HG03060 (cell line): ENCODE data around the gene SETD3.

Experiments
- ATAC-seq: cut with Tn5 transposase; IDR thresholded peaks from one replicate; pipeline ENCODE4 v1.9.1; 2021; ENCODE audit warnings: low read depth, moderate number of reproducible peaks; ENCODE audit not compliant: unreplicated experiment

Gene SETD3

DNA sequence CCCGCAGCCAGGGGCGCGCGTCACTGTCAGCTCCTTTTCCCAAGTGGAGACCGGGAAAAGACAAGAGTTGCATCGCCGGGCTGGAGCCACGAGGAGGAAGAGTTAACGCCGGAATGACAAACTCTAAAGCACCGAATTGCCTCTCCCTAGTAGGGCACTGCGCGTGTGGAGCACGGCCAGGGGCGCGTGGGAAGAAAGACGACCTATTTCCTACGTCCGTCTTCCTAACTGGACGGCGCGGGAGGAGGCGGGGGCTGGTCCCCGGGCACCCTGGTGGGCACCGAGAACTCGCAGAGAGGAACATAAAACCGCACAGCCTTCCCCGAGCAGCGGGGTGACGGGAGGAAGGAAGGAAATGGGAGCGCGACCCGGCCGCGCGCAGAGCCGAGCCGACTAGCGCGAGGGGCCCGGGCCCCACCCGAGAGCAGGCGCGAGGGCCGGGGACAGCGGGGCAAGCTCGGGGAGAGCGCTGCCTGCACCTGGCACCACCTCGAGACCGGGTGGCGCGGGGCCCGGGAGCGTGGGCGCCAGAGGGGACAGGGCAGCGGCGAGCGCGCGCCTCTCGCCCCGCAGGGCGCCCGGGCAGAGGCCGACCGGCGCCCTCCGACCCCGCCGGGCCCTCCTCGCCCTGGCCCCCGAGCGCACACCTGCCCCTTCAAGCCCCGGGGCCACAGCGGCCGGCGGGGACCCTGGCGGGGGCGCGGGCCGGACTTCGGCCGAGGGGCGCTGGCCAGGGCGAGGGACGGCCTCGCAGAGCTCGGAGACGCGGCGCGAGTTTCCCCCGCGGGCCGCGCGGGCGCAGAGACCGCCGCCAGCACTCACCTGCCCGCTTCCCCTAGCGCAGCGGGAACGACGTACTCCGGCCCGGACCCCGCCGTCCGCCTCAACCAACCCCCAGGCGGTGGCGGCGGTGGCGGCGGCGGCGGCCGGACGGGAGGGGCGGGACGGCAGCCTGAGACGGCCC is at the start of gene SETD3:
TSS of gene SETD3 (minus strand) at position 954 of the 964 bp plus-strand sequence. CDS start 15,054 bp downstream, outside the sequence.
- ATAC-seq = no peak

DNA sequence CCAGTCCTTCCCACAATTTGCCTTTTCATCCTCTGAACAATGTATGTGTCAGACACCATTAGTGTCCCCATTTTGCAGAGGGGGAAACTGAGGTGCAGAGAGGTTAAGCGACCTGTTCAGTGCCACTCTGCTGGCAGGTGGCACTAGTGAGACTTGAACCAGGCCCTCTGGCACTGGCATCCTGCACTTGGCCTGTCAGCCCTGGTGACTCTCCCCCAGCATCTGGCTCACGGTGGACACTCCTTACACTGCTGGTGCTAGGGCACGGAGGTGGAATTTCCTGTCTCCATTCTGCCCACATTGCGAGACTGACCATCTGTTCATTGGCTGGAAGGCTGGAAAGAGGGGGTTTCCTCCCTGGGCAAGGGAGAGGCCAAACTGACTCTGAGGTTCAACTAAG is 49.2 kb upstream of the SETD3 start:
- no peak for ATAC-seq

DNA sequence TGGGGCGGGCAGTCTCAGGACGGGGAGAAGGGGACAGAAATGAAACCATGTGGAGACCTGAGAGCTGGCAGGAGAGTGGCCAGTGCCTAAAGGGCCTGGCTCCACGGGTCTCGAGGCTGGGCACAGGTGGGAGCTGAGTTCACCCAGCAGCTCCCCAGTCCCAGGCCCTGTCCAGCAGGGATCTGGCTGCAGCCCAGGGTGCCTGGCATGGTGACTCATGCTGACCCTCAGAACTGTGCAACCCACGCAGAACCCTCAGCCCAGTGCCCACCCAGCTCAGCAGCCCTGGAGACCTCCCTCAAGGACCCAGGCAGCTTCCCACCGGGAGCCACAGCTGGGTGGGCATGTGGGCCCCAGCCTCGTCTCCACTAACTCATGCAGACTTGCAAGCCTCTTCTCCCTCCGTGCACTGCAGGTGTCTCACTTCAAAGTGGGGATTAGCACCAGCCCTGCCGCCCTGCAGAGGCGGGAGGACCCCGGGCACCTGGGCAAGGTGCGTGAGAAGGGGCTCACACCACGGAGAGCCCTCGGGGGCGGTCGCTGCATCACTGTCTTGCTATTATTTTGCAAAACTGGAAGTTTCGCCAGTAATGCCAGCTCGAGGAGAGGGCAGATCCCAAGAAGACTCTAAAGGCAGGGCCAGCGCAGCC is 46.9 kb upstream of the SETD3 start:
- no peak for ATAC-seq

DNA sequence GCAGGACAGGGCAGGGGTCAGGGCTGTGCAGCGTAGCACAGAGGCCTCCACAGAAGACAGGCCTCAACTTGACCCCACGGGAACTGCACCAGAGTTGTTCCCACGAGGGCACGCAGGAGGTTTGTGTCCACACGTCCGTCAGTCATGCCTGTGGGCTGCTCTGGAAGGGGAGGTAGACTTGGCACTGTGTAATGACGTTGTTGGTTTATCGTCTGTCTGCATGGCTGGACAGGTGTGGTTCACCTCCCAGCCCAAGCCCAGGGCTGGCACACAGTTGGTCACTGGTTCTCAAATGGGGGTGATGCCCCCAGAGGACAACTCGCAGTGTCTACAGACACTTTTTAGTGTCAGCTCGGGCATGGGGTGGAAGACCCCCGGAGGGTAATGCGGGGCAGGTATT is 46.4 kb upstream of the SETD3 start:
- ATAC-seq = no peak

DNA sequence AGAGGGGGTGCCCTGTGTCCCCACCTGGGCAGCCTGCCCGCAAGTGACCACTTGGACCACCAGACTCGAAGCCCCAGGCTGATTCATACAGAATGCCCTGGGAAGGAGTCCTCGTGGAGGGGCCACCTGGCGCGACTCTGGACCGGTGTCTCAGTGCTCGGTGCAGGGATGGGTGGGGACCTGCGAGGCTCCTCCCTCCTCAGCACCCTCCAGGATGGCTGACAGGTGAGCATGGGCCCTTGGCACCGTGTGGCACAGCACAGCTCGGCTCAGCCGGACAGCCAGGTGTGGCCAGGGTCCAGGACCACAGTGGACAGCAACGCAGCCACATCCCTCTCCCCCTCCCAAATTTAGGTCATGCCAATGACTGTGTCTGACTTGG is 45.0 kb upstream of the SETD3 start:
- no peak for ATAC-seq

DNA sequence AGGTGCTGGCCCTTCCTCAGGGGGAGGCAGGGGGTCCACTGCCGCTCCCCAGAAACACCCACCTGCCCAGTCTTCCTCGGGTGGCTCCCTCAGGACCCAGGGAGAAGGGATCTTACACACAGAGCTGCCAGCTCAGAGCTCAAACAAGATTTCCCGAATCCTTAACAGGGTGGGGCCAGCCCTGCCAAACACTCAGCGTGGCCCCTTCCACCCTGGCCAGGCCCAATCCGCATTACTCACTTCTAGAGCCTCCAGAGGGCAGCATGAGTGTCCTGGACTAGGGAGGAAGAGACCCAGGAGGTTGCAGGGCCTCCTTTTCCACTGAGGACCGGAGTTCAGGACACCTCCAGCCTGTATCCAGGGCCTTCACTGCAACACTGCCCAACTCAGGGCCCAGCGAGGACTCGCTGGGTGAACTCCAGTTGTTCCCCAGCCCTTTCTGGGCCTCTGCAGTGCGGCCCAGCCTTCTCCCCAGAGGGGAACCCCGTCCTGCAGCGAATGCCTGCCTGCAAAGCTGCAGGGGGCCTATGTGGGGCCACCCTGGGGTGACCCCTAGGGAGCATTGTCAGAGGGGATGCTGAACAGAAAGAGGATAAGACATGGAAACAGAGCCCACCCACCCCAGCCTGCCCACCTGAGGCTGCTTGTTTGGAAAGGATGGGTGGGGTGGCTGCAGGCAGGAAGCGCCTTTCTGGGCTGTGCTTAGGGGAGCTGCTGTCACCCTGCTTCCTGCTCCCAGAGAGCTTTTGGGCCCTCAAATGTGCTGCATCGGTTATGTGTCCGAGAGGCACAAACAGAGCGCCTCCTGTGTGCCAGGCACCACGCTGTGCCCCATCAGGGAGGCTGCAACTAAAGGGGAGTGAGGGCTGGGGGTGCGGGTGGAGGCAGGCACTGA is 44.4 kb upstream of the SETD3 start:
- no peak for ATAC-seq

DNA sequence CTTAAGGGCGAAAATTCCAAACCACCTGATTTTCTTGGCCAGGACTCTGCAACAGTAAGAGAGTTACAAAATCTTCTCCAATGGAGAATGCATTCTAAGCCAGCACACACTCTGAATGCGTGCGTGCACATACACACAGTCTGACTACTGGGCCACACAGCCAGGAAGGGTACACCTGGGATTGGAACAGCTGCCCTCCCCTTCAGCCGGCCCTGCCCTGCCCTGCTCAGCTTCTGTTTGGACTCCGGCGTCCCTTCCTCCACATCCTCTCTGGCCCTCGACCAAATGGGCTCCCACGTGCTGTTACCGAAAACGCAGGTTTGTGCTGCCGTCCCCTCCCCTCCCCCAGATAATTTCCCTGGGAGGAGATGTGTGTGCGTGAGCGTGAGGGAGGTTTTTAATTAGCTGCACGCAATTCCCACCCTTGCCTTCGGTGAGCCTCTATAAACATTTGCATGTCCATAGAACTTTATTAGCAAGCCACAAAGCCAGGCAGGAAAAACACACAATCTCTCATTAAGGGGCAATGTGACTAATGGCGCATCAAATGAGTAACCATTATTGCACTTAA is 43.5 kb upstream of the SETD3 start:
- ATAC-seq = no peak

DNA sequence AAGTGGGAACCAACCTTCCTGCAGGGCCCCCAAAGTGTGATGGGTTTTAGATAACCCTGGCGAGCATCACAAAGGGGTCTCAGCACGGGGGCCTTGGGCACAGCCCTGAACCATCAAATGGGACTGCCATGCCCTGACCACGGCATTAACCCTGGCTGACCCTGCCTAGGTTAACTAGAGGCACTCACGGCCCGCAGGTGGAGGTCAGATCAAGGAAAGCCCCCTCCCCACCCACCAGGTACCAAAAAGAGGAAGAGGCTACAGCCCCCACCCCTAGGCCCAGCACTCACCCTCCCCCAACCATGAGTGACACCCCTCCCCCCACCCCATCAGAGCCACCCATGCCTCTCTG is 43.0 kb upstream of the SETD3 start:
- no peak for ATAC-seq

DNA sequence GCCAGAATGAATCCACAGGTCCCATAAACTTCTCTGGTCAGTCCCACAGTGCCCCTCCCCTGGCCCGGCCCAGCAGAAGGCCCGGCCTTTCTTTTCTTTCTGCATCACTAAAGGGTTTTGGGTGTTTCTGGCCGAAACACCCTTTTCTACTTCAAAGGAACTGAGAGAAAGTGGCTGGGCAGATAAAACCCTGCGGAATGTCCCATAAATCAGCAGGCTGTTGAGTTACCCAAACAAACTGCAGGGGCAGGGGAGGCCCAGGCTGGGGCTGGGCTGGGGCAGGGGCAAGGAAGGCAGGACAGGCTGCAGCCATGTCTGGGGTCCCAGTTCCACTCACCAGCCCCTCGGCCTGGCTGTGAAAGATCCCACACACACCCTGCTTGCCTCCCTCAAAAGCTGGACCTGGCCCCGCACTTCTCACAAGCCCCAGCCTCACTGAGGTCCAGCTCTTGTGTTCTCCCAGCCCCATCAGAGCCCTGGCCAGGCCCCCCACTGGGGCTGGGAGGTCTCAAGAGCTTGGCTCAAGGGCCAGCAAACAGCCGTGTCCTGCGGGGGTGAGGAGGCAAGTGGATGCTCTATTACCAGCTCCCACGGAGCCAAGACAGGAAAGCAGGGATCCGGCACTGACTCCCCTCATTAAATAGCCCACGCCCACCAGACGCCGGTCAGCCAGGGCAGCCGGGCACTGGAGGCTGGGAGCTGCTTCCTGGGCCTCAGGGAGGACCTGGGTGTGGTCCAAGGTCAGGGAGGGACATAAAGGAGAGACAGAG is 42.5 kb upstream of the SETD3 start:
- no peak for ATAC-seq

DNA sequence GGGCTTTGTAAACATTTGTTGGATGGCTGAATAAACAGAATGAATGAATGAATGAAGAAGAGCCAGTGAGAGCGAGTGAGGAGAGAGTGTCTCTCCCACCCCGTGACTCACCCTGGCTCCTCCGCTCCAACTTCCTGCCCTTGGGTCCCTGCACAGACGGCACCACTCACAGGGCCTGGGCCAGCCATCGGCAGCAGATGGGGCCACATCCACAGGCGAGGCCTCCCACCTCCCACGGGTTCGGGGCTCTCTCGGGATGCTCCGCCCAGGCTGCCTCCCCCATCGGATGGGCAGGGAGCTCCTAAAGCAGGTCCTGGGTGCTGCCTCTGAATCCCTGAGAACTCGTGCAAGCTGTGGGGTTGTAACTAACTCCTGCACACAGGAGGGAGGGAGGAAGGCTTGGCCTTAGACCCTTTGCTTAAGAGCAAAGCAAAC is 41.8 kb upstream of the SETD3 start:
- no peak for ATAC-seq

DNA sequence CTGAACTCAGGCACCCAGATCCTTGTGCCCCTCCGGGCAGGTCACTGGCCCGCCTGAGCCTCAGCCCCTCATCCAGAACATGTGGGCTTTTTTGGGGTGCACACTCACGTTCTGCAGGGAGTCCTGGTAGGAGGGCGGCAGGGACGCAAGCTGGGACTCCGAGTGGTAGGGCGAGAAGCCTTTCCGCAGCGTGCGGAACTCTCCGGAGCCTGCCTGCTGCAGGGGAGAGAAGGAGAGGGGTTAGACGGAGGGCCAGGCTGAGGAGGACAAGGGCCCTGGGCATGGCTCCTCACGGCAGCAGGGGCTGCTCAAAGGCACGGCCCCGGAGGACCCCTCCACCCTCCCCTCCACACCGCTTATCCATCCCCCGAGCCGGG is 41.4 kb upstream of the SETD3 start:
- ATAC-seq = no peak

DNA sequence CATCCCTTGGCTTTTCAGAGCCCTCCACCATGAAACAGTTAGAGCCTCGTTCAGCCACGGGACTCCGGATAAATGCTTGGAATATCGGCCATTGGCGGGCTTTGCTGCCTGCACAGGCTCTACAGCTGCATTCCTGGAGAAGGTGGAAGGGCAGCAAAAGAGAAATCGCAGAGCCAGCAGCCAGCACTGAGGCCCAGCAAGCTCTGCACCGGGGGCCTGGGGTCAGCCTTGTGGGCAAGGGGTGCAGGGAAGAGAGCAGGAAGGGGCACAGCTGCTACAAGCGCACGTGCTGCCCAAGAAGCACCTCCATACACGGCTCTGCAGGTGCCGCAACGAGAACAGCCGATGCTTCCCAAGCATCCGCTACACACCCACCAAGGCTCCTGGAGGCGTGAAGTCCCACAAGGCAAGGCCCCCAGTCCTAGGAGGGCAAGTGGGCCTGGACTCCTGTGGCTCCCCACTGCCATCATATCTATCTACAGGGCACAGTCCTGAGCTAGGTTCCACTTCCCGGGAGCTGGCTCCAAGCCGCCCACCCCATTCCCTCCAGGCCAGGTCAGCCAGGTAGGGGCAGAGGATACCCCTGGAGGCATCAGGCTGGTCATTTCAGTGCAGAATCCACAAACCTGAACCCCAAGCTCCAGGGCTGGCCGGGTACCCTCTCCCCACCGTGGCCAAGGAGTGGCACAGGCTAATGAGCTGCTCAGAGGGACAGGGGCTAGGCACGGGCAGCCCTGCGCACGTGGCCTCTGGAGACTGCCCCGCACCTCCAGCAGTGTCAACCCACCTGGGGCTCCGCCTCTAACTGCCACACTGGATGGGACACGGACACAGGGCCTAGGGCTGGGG is 40.7 kb upstream of the SETD3 start:
- no peak for ATAC-seq

DNA sequence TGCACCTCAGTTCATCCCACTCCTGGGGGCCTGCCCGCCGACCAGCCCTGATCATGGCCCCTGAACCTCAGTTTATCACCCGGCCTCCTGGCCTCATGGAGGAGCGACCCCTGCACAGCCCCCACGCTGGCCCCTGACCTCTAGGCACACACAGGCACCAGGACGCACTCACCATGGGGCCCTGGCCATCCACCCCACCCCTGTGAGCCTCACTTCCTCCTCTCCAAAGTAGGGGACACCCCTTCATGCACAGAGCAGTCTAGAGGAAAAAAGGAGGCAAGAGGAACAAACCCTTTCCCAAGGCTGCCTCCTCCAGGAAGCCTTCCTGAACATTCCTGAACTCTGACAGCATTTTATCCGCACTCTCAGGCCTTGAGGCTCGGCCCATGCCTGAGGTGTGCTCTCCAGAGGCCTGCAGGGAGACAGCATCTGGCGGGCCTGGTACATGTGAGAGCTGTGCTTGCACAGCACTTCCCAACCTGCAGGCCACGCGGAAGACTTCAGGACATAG is 40.0 kb upstream of the SETD3 start:
- ATAC-seq = no peak

DNA sequence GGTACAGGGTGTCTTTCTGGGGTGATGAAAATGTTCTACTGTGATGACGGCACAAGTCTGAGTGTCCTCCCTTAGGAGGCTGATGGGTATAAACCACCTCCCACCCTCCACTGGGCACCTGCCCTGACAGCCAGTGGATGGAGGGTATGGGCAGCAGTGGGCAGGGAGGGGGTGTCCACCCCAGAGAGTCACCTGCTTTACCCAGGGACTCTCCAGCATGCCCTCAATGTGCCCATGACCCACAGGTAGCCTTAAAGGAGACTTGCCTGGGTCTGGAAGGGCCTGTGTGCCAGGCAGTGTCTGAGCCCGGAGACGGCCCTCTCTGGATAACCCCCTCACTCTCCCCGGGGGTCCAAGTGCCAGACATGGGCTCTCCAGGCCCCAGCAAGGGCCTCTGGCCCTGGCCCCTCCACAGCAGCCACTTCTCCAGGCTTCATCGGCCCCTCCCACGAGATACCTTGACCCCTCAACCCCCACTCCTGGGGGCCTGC is 39.3 kb upstream of the SETD3 start:
- no peak for ATAC-seq

DNA sequence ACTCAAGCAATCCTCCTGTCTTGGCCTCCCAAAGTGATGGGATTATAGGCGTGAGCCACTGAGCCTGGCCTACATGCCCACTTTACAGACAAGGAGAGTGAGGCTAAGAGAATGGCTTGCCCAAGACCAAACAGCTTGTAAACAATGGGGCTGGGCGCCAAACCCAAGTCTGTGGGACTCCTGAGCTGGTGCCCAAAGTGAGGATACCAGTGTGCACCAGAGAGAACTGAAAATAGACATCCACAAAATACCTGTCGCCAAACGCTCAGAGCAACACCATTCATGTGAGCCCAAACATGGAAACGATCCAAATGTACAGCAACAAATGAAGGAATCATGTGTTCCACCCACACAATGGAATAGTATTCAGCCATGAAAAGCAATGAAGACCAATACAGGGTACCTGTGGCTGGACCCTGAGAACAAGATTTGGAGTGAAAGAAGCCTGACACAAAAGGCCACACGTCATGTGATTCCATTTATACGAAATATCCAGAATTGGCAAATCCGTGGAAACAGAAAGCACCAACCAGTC is 38.8 kb upstream of the SETD3 start:
- ATAC-seq = no peak

DNA sequence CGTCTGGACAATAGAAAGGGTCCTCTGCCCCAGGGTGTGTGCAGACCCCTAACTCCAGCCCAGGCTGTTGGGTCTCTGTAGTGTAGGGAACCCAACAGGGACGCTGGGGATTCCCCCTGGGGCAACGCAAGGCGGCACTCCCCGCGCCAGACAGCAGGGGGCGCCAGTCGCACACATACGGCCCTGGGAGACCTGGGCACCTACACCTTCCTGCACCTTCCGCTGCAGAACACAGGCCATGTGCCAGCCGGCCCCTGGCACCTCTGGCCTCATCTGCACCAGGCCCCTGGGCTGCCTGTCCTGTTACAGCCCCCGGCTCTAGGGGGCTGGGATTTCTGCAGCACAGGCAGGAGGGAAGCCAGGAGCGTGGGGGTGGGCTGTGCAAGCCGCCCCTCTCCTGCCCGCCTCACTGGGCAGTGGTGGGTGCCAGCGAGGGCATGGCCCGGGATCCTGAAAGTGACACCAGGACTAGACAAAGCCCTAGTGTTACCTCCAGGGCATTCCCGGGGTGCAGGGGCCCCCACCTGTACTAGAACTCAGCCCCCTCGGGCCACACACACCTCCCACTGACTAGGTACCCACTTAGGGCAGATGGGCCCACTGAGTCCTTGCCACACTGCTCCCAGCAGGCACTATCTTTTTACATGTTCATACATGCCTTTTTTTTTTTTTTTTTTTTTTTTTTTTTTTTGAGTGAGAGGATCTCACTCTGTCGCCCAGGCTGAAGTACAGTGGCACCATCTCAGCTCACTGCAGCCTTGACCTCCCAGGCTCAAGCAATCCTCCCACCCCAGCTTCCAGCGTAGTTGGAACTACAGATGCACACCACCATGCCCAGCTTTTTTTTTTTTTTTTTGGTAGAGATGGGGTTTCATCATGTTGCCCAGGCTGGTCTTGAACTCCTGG is 38.0 kb upstream of the SETD3 start:
- peak; percentile 43 for ATAC-seq

DNA sequence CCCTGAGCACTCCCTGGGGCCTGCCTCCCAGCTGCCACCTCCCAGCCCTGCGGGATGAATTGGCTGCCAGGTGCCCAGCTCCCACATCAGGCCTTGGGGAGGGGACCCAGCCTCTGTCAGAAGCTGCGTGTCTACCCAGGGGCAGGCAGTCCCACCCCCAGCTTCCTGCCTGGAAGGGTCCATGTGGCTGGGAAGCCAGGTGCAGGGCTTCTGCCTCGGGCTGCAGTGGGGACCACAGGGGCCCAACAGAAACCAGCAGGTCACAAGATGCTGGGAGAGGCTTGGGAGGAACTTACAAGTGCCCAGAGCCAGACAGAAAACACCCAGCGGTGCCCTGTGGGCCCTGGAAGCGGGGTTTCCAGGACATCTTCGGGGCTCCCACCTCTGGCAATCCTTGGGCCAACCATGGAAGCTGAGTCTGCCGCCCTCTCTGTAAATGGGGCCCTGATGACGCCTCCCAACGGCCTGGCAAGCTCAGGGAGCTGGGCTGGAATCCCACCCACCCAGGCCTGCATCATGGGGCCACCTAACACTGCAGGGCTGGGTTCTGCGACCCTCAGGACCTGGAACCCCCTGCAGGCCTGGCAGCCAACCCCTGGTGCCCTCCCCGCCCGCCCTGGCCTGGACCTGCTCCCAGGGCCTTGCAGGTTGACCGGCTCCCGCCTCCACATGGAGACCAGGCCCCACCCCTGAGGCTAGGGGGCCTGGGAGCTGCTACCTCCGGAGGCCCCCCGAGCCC is 37.2 kb upstream of the SETD3 start:
- no peak for ATAC-seq
